Astrocyte of the cerebellum (primary cell): ENCODE results near the gene ZFR2.
"Not testable (repeated sequence)": the region's sequence is repeated elsewhere in the genome, so short reads cannot be mapped to it uniquely, and the experiment has no call there.

Experiments used
- DNase-seq: peaks from one replicate; pipeline ENCODE4 v3.0.0-alpha.2; 2011; ENCODE audit warnings: low read depth
- H3K4me3 ChIP-seq: 2 replicates; pipeline ENCODE4 v1.5.1; 2011; ENCODE audit warnings: mild to moderate bottlenecking, low read depth, low read length, moderate library complexity
- in situ Hi-C: cut with HindIII; loops from 2 replicates; pipeline ENCODE4 v1.10.0; 2017; ENCODE audit warnings: low sequenced_read_pairs
- TF ChIP-seq, protein P1 (sequence below): IDR thresholded peaks from 2 replicates; pipeline ENCODE4 v1.5.1; 2012; ENCODE audit warnings: low read length, low read depth, moderate library complexity, mild to moderate bottlenecking; ENCODE audit errors: missing control alignments

Gene ZFR2

DNA sequence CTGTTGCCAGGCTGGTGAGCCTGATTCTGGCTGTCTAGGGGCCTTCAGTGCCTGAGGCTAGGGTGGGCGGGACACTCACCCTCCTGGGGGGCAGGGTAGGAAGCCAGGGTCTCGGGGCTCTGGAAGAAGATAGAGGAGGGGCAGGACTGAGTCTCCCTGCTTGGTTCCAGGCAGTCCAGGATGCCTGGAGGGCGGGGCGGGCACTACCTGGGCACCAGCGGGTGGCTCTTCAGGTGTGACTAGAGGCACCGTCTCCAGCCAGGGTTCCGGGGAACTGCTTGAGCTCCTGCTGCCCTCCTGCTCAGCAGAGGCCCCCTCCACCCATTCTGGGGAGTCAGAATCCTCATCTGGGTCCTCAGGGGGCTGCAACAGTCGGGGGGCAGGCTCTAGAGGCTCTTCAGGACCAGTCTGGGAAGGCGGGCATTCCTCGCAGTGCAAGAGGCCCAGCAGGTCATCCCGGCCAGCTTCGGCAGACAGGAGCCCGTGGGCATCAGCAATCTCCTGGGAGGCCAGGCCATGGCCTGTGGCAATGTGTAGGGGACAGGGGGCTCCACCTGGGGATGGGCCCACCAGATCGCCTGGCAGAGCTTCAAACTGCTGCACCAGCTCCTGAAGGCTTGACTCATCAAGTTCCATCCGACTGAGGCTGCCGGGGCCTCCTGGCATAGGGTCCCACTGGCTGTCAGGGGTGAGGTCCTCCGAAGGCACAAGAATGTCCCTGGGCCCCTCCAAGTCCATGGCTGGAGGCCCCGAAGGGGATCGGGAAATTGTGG lies 109.2 kb downstream of the ZFR2 start:
- no peak overlapping the region for H3K4me3 ChIP-seq
- DNase-seq, result no peak
- in situ Hi-C loops, result no loop called here
- TF ChIP-seq, protein P1, sequence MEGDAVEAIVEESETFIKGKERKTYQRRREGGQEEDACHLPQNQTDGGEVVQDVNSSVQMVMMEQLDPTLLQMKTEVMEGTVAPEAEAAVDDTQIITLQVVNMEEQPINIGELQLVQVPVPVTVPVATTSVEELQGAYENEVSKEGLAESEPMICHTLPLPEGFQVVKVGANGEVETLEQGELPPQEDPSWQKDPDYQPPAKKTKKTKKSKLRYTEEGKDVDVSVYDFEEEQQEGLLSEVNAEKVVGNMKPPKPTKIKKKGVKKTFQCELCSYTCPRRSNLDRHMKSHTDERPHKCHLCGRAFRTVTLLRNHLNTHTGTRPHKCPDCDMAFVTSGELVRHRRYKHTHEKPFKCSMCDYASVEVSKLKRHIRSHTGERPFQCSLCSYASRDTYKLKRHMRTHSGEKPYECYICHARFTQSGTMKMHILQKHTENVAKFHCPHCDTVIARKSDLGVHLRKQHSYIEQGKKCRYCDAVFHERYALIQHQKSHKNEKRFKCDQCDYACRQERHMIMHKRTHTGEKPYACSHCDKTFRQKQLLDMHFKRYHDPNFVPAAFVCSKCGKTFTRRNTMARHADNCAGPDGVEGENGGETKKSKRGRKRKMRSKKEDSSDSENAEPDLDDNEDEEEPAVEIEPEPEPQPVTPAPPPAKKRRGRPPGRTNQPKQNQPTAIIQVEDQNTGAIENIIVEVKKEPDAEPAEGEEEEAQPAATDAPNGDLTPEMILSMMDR, result no peak

DNA sequence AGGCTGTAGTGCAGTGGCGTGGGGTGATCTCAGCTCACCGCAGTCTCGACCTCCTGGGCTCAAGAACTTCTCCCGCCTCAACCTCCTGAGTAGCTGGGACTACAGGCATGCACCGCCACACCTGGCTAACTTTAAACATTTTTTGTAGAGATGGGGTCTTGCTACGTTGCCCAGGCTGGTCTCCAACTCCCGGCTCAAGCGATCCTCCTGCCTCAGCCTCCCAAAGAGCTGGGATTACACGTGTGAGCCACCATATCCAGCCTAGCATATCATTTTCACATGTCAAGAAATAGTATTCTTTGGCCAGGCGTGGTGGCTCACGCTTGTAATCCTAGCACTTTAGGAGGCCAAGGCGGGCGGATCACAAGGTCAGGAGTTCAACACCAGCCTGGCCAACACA lies 110.5 kb downstream of the ZFR2 start:
- DNase-seq, in situ Hi-C loops, H3K4me3 ChIP-seq: not testable (repeated sequence)

DNA sequence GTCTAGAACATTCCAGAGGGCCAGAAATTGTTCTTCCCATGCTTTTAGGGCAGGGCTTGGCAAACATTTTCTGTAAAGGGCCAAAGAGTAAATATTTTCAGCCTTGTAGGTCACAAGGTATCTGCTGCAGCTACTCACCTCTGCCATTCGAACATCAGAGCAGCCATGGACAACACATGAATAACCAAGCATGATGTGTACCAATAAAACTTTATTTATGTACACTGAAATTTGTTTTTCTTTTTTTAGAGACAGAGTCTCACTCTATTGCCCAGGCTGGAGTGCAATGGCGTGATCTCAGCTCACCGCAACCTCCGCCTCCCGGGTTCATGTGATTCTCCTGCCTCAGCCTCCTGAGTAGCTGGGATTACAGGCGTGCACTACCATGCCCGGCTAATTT lies 111.1 kb downstream of the ZFR2 start:
- DNase-seq, in situ Hi-C loops, H3K4me3 ChIP-seq: not testable (repeated sequence)
